ENCODE data around the gene PSMC1.

GRCh38 chr14:90291699-90292098 is 35.3 kb downstream of the PSMC1 start:
- TF ChIP-seq TAF1 (IDR thresholded peaks at IDR 0.05; ENCODE audit: low read depth), result no peak
- TF ChIP-seq RAD21 (conservative IDR thresholded peaks at IDR 0.05), result no peak
- TF ChIP-seq EZH2 (IDR thresholded peaks at IDR 0.05; ENCODE audit: borderline replicate concordance, insufficient read depth, low read length, poor library complexity, severe bottlenecking), result no peak
- no peak for TF ChIP-seq POLR2AphosphoS5 (IDR thresholded peaks at IDR 0.05)
- TF ChIP-seq CTCF (IDR thresholded peaks at IDR 0.05; ENCODE audit: poor library complexity, severe bottlenecking), result no peak
- no peak for TF ChIP-seq REST (IDR thresholded peaks at IDR 0.05; ENCODE audit: borderline replicate concordance)
- TF ChIP-seq SMC3 (conservative IDR thresholded peaks at IDR 0.05; ENCODE audit: poor library complexity), result no peak
- no peak for TF ChIP-seq EP300 (conservative IDR thresholded peaks at IDR 0.05; ENCODE audit: poor library complexity, severe bottlenecking)
- no peak for TF ChIP-seq MXI1 (conservative IDR thresholded peaks at IDR 0.05; ENCODE audit: poor library complexity, severe bottlenecking)
